Uterus (tissue), 2 donors: ENCODE measurements around the gene CPA1.

ENCODE experiments used
- CTCF ChIP-seq, 4 experiments: fragments of 200-600 bp in 2 of 4; fragments of 450-650 bp in 2 of 4; sonication (generic) in 2 of 4; IDR thresholded peaks; one replicate each; pipeline ENCODE4 v1.5.1; 2016 to 2019; ENCODE audit warnings: antibody characterized with exemption in 4 of 4, mild to moderate bottlenecking in 2 of 4, moderate library complexity in 1 of 4
- POLR2A ChIP-seq, 2 donors: fragments of 450-650 bp; IDR thresholded peaks; one replicate each; pipeline ENCODE4 v1.6.1; 2016; ENCODE audit warnings: antibody characterized with exemption in 2 of 2, mild to moderate bottlenecking in 1 of 2, moderate library complexity in 1 of 2

GRCh38 chr7:130377178-130377577, 3.1 kb upstream of the CPA1 start:
- TF ChIP-seq CTCF (IDR thresholded peaks at IDR 0.05) (no peak), POLR2A (IDR thresholded peaks at IDR 0.05) (no peak)
